ACC112 (cell line): ENCODE measurements around the gene VIM.

Source experiments
- H2AFZ ChIP-seq: fragments of 200-600 bp; sonication (generic); one replicate; pipeline ENCODE4 v1.6.0; 2017; ENCODE audit warnings: antibody characterized with exemption, low read length; ENCODE audit not compliant: unreplicated experiment
- H3K27ac ChIP-seq: fragments of 200-600 bp; sonication (generic); 2 replicates; pipeline ENCODE4 v1.5.1; 2014; ENCODE audit warnings: low read depth, mild to moderate bottlenecking, antibody characterized with exemption, low read length, moderate library complexity
- H3K27me3 ChIP-seq: fragments of 200-600 bp; sonication (generic); 2 replicates; pipeline ENCODE4 v1.6.1; 2014; ENCODE audit warnings: mild to moderate bottlenecking, antibody characterized with exemption, low read length, moderate library complexity, mixed read lengths; ENCODE audit not compliant: insufficient read depth
- H3K36me3 ChIP-seq: fragments of 200-600 bp; sonication (generic); 2 replicates; pipeline ENCODE4 v1.6.1; 2016; ENCODE audit warnings: mild to moderate bottlenecking, antibody characterized with exemption, low read length, moderate library complexity, mixed read lengths; ENCODE audit not compliant: insufficient read depth
- H3K4me1 ChIP-seq: fragments of 200-600 bp; sonication (generic); one replicate; pipeline ENCODE4 v1.6.1; 2016; ENCODE audit warnings: low read length, mixed read lengths; ENCODE audit not compliant: insufficient read depth, unreplicated experiment, control insufficient read depth
- H3K4me3 ChIP-seq: fragments of 200-600 bp; sonication (generic); 2 replicates; pipeline ENCODE4 v1.5.1; 2014; ENCODE audit warnings: mild to moderate bottlenecking, low read depth, low read length
- H3K79me2 ChIP-seq: fragments of 200-600 bp; sonication (generic); one replicate; pipeline ENCODE4 v1.6.0; 2016; ENCODE audit warnings: low read length; ENCODE audit not compliant: control insufficient read depth, unreplicated experiment, insufficient read depth

VIM gene

GRCh38 chr10:17228091-17229015 lies at the start of gene VIM:
TSS of gene VIM (plus strand) at chr10:17228241. CDS start at chr10:17229423, 1,182 bp downstream.
- Histone ChIP-seq H3K4me3 (peak within 1 kb of the TSS; percentile 97), H2AFZ (peak within 1 kb of the TSS; percentile 29), H3K79me2 (peaks cover 47% of the 10 kb centered on the region), H3K36me3 (peaks cover 38% of the 10 kb centered on the region), H3K27me3 (no peaks in the 10 kb centered on the region), H3K27ac (peak within 1 kb of the TSS; percentile 98), H3K4me1 (peaks cover 14% of the 10 kb centered on the region)

- no peak overlapping the region for H3K4me3 ChIP-seq
- H3K4me1 ChIP-seq, result peaks cover 21% of the 10 kb centered on the region
- no peaks in the 10 kb centered on the region for H3K36me3 ChIP-seq
- no peak overlapping the region for H3K27ac ChIP-seq
- peaks cover 4% of the 10 kb centered on the region for H3K79me2 ChIP-seq
- H3K27me3 ChIP-seq, result no peaks in the 10 kb centered on the region
- no peak overlapping the region for H2AFZ ChIP-seq
Observed at GRCh38 chr10:17179002-17179401, 49.0 kb upstream of the VIM start.

GRCh38 chr10:17181110-17181509 lies 46.9 kb upstream of the VIM start:
- Histone ChIP-seq H3K79me2 (peaks cover 4% of the 10 kb centered on the region), H2AFZ (no peak overlapping the region), H3K4me1 (peaks cover 4% of the 10 kb centered on the region), H3K4me3 (no peak overlapping the region), H3K27me3 (no peaks in the 10 kb centered on the region), H3K27ac (no peak overlapping the region), H3K36me3 (no peaks in the 10 kb centered on the region)

- no peaks in the 10 kb centered on the region for H3K27me3 ChIP-seq
- peaks cover 4% of the 10 kb centered on the region for H3K79me2 ChIP-seq
- no peaks in the 10 kb centered on the region for H3K36me3 ChIP-seq
- H3K4me1 ChIP-seq, result no peaks in the 10 kb centered on the region
- no peak overlapping the region for H3K27ac ChIP-seq
- H3K4me3 ChIP-seq, result no peak overlapping the region
- no peak overlapping the region for H2AFZ ChIP-seq
Observed at GRCh38 chr10:17181751-17182150, 46.3 kb upstream of the VIM start.

GRCh38 chr10:17183110-17183509 lies 44.9 kb upstream of the VIM start:
- Histone ChIP-seq H2AFZ (no peak overlapping the region), H3K79me2 (peaks cover 4% of the 10 kb centered on the region), H3K4me1 (no peaks in the 10 kb centered on the region), H3K27me3 (no peaks in the 10 kb centered on the region), H3K36me3 (no peaks in the 10 kb centered on the region), H3K27ac (no peak overlapping the region), H3K4me3 (no peak overlapping the region)

- H3K27ac ChIP-seq, result no peak overlapping the region
- H2AFZ ChIP-seq, result no peak overlapping the region
- no peaks in the 10 kb centered on the region for H3K79me2 ChIP-seq
- no peaks in the 10 kb centered on the region for H3K4me1 ChIP-seq
- H3K36me3 ChIP-seq, result no peaks in the 10 kb centered on the region
- no peaks in the 10 kb centered on the region for H3K27me3 ChIP-seq
- H3K4me3 ChIP-seq, result no peak overlapping the region
Observed at GRCh38 chr10:17185873-17186272, 42.2 kb upstream of the VIM start.

GRCh38 chr10:17188644-17189172 lies 39.3 kb upstream of the VIM start:
- Histone ChIP-seq H3K27me3 (no peaks in the 10 kb centered on the region), H3K36me3 (no peaks in the 10 kb centered on the region), H3K4me1 (no peaks in the 10 kb centered on the region), H3K27ac (no peak overlapping the region), H3K79me2 (no peaks in the 10 kb centered on the region), H3K4me3 (no peak overlapping the region), H2AFZ (no peak overlapping the region)

- no peaks in the 10 kb centered on the region for H3K4me1 ChIP-seq
- H2AFZ ChIP-seq, result no peak overlapping the region
- no peak overlapping the region for H3K27ac ChIP-seq
- no peaks in the 10 kb centered on the region for H3K79me2 ChIP-seq
- H3K4me3 ChIP-seq, result no peak overlapping the region
- H3K27me3 ChIP-seq, result no peaks in the 10 kb centered on the region
- H3K36me3 ChIP-seq, result no peaks in the 10 kb centered on the region
Observed at GRCh38 chr10:17190602-17191001, 37.4 kb upstream of the VIM start.

GRCh38 chr10:17195083-17195482 lies 33.0 kb upstream of the VIM start:
- Histone ChIP-seq H2AFZ (no peak overlapping the region), H3K36me3 (no peaks in the 10 kb centered on the region), H3K4me3 (no peak overlapping the region), H3K27ac (no peak overlapping the region), H3K79me2 (peaks cover 14% of the 10 kb centered on the region), H3K4me1 (peaks cover 5% of the 10 kb centered on the region), H3K27me3 (no peaks in the 10 kb centered on the region)

GRCh38 chr10:17196045-17196444 lies 32.0 kb upstream of the VIM start:
- H3K36me3 ChIP-seq, result no peaks in the 10 kb centered on the region
- no peak overlapping the region for H3K4me3 ChIP-seq
- no peak overlapping the region for H2AFZ ChIP-seq
- H3K27ac ChIP-seq, result no peak overlapping the region
- peaks cover 5% of the 10 kb centered on the region for H3K4me1 ChIP-seq
- H3K27me3 ChIP-seq, result no peaks in the 10 kb centered on the region
- H3K79me2 ChIP-seq, result peaks cover 18% of the 10 kb centered on the region

- Histone ChIP-seq H3K27ac (no peak overlapping the region), H3K4me3 (no peak overlapping the region), H3K36me3 (no peaks in the 10 kb centered on the region), H3K27me3 (no peaks in the 10 kb centered on the region), H3K79me2 (peaks cover 18% of the 10 kb centered on the region), H2AFZ (peak overlapping the region; percentile 17), H3K4me1 (peaks cover 6% of the 10 kb centered on the region)
Observed at GRCh38 chr10:17196573-17196972, 31.5 kb upstream of the VIM start.
